Heart left ventricle (tissue), 16 donors: ENCODE data around the gene HOXA1. TPM values are rescaled to one million over a fixed set of nuclear protein-coding genes. Genes with fewer than 3 reads are reported as not detected.

Experiments
- ATAC-seq, 4 donors: fragments of 200-7000 bp; cut with Tn5 transposase; one replicate each; pipeline ENCODE4 v1.9.1; 2020 to 2022; ENCODE audit warnings: moderate library complexity in 4 of 4, mild to moderate bottlenecking in 3 of 4, moderate number of reproducible peaks in 1 of 4
- DNase-seq, 5 donors: peaks; one replicate each; pipeline ENCODE4 v3.0.0-alpha.2; 2020
- H3K27ac ChIP-seq, 12 donors: fragments of 200-600 bp; sonication (generic) in 4 of 12; one replicate each; pipeline versions ENCODE4 v1.5.0 to v1.8.0; 2016 to 2022; ENCODE audit warnings: mild to moderate bottlenecking in 2 of 12
- H3K27me3 ChIP-seq, 9 donors: fragments of 200-600 bp; sonication (generic) in 2 of 9; one replicate each; pipeline versions ENCODE4 v1.5.1 to v1.8.0; 2016 to 2022; ENCODE audit warnings: mild to moderate bottlenecking in 3 of 9
- H3K36me3 ChIP-seq, 9 donors: fragments of 200-600 bp; sonication (generic) in 2 of 9; one replicate each; pipeline versions ENCODE4 v1.5.0 to v1.8.0; 2018 to 2022; ENCODE audit warnings: mild to moderate bottlenecking in 2 of 9
- H3K4me1 ChIP-seq, 12 donors: fragments of 200-600 bp; sonication (generic) in 4 of 12; one replicate each; pipeline versions ENCODE4 v1.5.0 to v1.8.0; 2016 to 2022; ENCODE audit warnings: mild to moderate bottlenecking in 3 of 12
- H3K4me3 ChIP-seq, 12 donors: fragments of 200-600 bp; sonication (generic) in 4 of 12; one replicate each; pipeline versions ENCODE4 v1.5.0 to v1.8.0; 2017 to 2022; ENCODE audit warnings: mild to moderate bottlenecking in 9 of 12, moderate library complexity in 4 of 12
- H3K9me3 ChIP-seq, 12 donors: fragments of 200-600 bp; sonication (generic) in 4 of 12; one replicate each; pipeline versions ENCODE4 v1.5.0 to v1.8.0; 2016 to 2022; ENCODE audit warnings: mild to moderate bottlenecking in 1 of 12
- POLR2A ChIP-seq, 2 donors: fragments of 450-650 bp; IDR thresholded peaks; one replicate each; pipeline ENCODE4 v1.6.1; 2017; ENCODE audit warnings: antibody characterized with exemption in 2 of 2, mild to moderate bottlenecking in 2 of 2, moderate library complexity in 2 of 2
- WGBS, 4 donors: extraction: QIAGEN DNeasy Blood & Tissue Kit in 2 of 4; methylation state at CpG; one replicate each; pipeline versions ENCODE4 v1.1.5 to v1.1.7; 2013 to 2018; 5-methylcytosine and 5-hydroxymethylcytosine counted together
- intact Hi-C, 10 donors: fragments of 100-400 bp; cut with DNase I; formaldehyde crosslinking; loops; one replicate each; pipeline versions ENCODE4 v1.11.1 to v1.14.2; 2022
- polyA plus RNA-seq, 2 donors: library from polyadenylated mRNA; stranded (reverse); fragments of 200-250 nt; gene quantifications; one replicate each; pipeline ENCODE4 v1.2.3, GENCODE V29; 2013
- total RNA-seq, 9 donors: library from RNA; depleted of rRNA in 2 of 9; stranded (reverse); fragments of >200 nt in 2 of 9; fragmentation: NEBNext Ultra II Directional in 3 of 9; extraction: Animal tissue kit (Norgen Biotek cat#: 25700) in 3 of 9; gene quantifications; one replicate each; pipeline versions ENCODE4 v1.1.0 to v1.2.4, GENCODE V29; 2016 to 2023
- TF ChIP-seq, protein P1 (sequence below), 12 donors: fragments of 200-600 bp; sonication (generic) in 4 of 12; IDR thresholded peaks; one replicate each; pipeline versions ENCODE4 v1.5.0 to v1.8.0; 2018 to 2022; ENCODE audit warnings: antibody characterized with exemption in 12 of 12, mild to moderate bottlenecking in 5 of 12
- donor health status: ischemic (EF 13 %, LVEDD 7.1; RV severe dilation, severe dysfunction).
- donor health status: healthy with polysubstance abuse.
- donor health status: DM: no; HTN: yes; CAD: no.
- donor health status: DM: no; HTN: no; CAD: no.
- donor health status: ischemic (EF 25% LVEDD 6.9; RV normal size, moderate dysfunction).
- donor health status: ischemic (EF 25% LVEDD 5.7; RV mildly dilated, moderate dysfunction).
- donor health status: healthy.
- donor health status: DM: yes; HTN: yes; CAD: no.
- donor health status: ischemic (EF 35%, LVEDD 5.7; RV mildly dilated, moderate dysfunction).
- donor health status: nonischemic (EF 11% LVEDD 7.7; RV severe dilation, severe dysfunction).
- donor health status: DM: yes; HTN: yes; CAD: no.
- donor health status: PGD.
- donor health status: ischemic (EF 29% LVEDD 5.4; RV normal size, mild dysfunction).
- donor health status: nonischemic (EF 23%, LVEDD 6.1; RV moderate dilation, normal function).

The HOXA1 gene
- total and polyA plus RNA-seq, 11 donors, result 0.07 to 0.66 (median 0.36) TPM; not detected in 7

DNA sequence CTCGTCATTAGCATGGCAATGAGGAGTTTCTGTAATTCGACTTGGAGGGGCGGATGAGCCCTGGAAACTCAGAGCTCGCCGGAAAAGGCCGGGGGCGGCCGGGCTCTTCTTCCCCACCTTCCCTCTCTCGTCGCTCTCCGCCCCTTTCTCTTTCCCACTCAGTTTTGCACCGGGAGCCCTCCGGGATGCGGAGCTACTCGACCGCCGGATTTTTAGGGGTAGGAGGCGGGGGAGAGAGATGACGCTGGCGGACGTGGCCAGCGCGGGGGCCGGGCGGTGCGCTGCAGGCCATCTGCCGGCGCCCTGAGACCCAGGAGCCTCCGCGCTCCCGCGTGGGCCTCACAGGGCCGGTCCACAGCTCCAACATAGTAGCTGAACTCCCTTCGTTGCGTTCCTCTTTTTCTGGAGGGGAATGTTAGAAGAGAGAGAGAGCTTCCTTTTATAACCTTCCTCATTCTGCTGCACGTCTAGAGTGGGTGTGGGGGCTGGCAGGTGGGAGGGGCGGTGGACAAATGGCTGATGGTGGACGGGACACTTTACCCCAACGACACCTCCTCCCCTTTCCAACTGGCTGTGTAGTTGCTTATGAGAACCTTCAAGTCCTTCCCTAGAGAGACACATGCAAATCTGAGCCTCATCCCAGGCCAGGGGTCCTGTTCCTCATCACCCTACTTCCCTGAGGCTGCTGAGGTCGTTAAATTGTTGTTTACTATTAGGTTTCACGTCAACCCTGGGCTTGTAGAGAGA is 1.1 kb upstream of the HOXA1 start:
- intact Hi-C loops, result loop anchor here in 1 of 10 donors (5.0 kb wide), 1 partner anchor 35 kb away; the partner anchor contains the start of gene HOXA4
- H3K27ac ChIP-seq, result peak overlapping the region; percentile 22 to 93 (median 73)
- DNase-seq (peak in 1 of 5 donors; percentile 72), ATAC-seq (peak in 3 of 4 donors; percentile 42 to 66 (median 60))
- TF ChIP-seq, protein P1, sequence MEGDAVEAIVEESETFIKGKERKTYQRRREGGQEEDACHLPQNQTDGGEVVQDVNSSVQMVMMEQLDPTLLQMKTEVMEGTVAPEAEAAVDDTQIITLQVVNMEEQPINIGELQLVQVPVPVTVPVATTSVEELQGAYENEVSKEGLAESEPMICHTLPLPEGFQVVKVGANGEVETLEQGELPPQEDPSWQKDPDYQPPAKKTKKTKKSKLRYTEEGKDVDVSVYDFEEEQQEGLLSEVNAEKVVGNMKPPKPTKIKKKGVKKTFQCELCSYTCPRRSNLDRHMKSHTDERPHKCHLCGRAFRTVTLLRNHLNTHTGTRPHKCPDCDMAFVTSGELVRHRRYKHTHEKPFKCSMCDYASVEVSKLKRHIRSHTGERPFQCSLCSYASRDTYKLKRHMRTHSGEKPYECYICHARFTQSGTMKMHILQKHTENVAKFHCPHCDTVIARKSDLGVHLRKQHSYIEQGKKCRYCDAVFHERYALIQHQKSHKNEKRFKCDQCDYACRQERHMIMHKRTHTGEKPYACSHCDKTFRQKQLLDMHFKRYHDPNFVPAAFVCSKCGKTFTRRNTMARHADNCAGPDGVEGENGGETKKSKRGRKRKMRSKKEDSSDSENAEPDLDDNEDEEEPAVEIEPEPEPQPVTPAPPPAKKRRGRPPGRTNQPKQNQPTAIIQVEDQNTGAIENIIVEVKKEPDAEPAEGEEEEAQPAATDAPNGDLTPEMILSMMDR (IDR thresholded peaks at IDR 0.05), result no peak
- no peak for TF ChIP-seq POLR2A (IDR thresholded peaks at IDR 0.05)
- no peaks in the 10 kb centered on the region for H3K9me3 ChIP-seq
- no peaks in the 10 kb centered on the region for H3K36me3 ChIP-seq
- H3K4me1 ChIP-seq, result peaks cover 0 to 37% (median 15%) of the 10 kb centered on the region in 12 donors
- H3K27me3 ChIP-seq, result peaks cover 59 to 100% (median 92%) of the 10 kb centered on the region in 9 donors
- 1 to 2% (median 2%) methylated on average over 41 of the region's 41 CpGs for WGBS, 4 donors
- H3K4me3 ChIP-seq, result peak overlapping the region; percentile 49 to 85 (median 65)

DNA sequence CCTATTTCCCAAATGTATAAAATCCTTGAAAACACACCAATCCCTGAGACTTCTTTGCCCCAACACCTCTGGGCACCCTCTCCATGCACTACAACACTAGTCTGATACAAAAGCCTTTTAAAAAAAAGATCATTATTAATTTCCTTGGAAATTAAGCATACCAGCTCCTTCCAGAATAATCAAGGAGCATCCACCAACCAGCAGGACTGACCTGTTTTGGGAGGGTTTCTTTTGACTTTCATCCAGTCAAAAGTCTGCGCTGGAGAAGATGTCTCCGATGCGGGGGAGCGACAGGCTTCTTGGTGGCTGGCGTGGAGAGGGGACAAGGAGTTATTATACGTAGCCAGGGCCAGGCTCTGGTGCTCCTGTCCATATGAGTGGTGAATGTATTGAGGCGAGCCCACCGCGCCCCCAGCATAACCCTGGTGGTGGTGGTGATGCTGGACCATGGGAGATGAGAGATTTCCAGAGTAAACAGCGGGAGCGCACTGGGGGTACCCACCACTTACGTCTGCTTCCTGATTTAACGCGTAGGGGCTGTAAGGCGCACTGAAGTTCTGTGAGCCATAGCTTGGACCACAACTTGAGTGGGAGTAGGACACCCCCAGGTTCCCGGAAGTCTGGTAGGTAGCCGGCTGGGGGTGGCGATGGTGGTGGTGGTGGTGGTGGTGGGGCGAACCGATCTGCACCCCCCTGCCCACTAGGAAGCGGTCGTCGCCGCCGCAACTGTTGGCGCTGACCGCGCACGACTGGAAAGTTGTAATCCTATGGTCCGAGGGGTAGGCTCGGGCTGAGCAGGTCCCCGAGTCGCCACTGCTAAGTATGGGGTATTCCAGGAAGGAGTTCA is 527 bp downstream of the HOXA1 start:
- peaks cover 0 to 32% (median 12%) of the 10 kb centered on the region in 12 donors for H3K4me1 ChIP-seq
- H3K4me3 ChIP-seq, result peak overlapping the region; percentile 49 to 85 (median 65)
- no peaks in the 10 kb centered on the region for H3K9me3 ChIP-seq
- 3 to 16% (median 6%) methylated on average over 21 to 33 of the region's 33 CpGs for WGBS, 4 donors
- TF ChIP-seq, protein P1 (IDR thresholded peaks at IDR 0.05), result no peak
- no peak for TF ChIP-seq POLR2A (IDR thresholded peaks at IDR 0.05)
- peaks cover 53 to 100% (median 82%) of the 10 kb centered on the region in 9 donors for H3K27me3 ChIP-seq
- DNase-seq, result peak in 1 of 5 donors; percentile 61
- peak in 1 of 4 donors; percentile 8 for ATAC-seq
- H3K36me3 ChIP-seq, result no peaks in the 10 kb centered on the region
- peak overlapping the region in 1 of 12 donors; percentile 93 for H3K27ac ChIP-seq
- intact Hi-C loops, result loop anchor here in 1 of 10 donors (5.0 kb wide), 1 partner anchor 37 kb away; the partner anchor contains the start of gene HOXA4

DNA sequence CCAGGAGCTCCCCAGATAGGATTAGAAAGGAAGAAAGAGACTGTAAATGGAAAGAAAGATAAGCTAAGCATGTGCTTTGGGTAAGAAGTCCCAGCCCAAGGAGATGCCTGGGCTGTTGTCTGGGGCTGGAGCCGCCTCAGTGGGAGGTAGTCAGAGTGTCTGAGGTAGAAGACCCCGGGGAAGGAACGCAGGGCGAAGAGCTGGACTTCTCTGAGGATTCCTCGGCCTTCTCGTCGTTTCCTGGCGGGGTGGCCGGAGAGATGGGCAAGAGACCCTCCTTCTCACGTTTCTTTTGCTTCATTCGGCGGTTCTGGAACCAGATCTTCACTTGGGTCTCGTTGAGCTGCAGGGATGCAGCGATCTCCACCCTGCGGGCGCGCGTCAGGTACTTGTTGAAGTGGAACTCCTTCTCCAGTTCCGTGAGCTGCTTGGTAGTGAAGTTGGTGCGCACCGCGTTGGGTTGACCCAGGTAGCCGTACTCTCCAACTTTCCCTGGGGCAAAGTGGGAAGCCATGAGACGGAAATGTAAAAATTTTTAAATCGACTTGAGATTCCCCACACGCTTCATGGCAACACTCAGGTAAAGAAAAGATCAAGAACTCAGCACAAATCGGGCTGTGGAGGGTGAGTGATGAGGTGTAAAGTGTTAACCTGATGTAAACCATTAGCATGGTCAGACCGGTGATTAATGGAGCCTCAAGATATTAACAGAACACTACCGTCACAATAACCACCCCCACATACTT is 1.3 kb downstream of the HOXA1 start:
- ATAC-seq, result no peak
- Histone ChIP-seq H3K4me3 (no peak overlapping the region), H3K4me1 (peaks cover 0 to 32% (median 12%) of the 10 kb centered on the region in 12 donors), H3K27ac (no peak overlapping the region), H3K27me3 (peaks cover 48 to 100% (median 80%) of the 10 kb centered on the region in 9 donors), H3K36me3 (no peaks in the 10 kb centered on the region), H3K9me3 (no peaks in the 10 kb centered on the region)
- WGBS, 4 donors, result 10 to 32% (median 18%) methylated on average over 28 to 29 of the region's 29 CpGs
- DNase-seq, result no peak
- no peak for TF ChIP-seq POLR2A (IDR thresholded peaks at IDR 0.05)
- TF ChIP-seq, protein P1 (IDR thresholded peaks at IDR 0.05), result no peak
- intact Hi-C loops, result loop anchor here in 1 of 10 donors (5.0 kb wide), 1 partner anchor 38 kb away; the partner anchor contains the start of gene HOXA4
